Putamen (tissue), 1 donor: Measurements from ENCODE around the gene CNNM3.
A peak's percentile ranks its signal among the peaks of the same experiment; 100 is the strongest.

ENCODE experiments used
- DNase-seq: peaks from one replicate; pipeline ENCODE4 v3.0.0-alpha.2; 2016; ENCODE audit warnings: low spot score

The CNNM3 gene

DNA sequence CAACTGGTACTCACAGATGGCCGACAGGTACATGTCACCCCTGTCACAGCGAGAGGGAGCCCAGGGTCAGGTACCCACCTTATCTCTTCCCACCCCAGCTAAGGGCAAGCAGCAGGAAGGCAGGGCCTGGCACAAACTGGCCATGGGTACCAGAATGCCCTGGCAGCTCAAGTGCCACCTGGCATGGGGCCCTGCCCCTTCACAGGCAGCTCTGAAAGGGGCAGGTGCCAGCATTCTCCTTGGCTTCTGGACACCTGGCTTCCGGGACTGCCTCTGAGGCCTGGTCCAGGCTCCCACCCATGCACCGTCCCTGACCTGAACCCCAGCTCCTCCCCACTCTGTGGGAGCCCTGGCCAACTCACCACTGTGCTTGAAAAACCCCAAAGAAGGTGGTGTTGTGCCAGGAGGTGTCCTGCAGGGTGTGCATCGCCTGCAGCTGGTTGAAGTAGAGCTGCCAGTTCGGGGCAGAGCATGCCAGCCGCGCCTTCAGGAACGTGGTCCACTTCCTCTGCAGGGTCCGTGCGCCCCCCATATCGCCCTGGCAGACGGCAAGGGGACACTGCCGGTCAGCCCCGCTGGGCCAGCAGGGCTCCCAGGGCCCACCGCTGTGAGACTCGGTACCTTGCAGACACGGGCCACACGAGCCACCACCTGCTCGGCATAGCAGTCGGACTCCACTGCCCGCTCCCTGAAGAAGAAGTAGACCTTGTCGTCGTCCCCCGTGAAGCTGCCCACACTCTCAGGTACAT is 48.4 kb downstream of the CNNM3 start:
- no peak for DNase-seq

DNA sequence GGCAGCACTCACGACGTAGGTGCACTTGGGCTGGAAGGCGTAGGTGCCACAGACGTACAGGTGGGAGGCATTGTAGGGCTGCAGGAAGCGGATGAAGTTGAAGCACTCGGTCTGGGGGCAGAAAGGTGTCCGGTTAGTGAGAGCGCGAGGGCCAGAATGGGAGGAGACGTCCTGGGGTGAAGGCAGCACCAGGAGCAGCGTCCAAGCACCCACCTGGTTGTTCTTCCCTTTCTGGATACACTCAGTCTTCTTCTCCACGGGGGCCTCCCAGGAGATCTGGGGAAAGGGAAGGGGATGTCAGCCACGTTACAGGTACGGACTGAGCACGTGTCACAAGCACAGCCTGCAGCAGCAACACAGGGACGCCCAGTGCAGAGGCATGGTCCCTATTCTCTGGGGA is 49.6 kb downstream of the CNNM3 start:
- DNase-seq = no peak

- DNase-seq = no peak
Measured at GRCh38 chr2:96866149-96866548, 50.1 kb downstream of the CNNM3 start.

DNA sequence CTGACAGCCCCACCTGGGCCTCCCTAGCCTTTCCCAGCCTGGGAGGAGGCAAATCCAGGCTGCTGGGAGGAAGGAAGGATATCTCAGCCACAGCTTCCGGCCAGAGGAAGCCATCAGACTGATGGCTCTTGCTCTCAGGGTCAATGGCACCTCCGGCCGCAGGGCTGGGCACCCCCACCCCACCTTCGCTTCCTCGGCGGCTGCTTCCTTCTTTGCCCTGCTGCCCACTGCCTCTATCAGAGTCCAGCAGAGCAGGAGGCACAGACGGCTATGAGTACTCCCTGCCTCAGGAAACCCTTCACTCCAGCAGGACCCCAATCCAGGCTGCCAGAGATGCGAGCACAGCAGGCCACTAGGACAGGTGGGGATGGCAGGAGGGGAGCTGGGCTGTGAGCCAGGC is 50.5 kb downstream of the CNNM3 start:
- DNase-seq = no peak

DNA sequence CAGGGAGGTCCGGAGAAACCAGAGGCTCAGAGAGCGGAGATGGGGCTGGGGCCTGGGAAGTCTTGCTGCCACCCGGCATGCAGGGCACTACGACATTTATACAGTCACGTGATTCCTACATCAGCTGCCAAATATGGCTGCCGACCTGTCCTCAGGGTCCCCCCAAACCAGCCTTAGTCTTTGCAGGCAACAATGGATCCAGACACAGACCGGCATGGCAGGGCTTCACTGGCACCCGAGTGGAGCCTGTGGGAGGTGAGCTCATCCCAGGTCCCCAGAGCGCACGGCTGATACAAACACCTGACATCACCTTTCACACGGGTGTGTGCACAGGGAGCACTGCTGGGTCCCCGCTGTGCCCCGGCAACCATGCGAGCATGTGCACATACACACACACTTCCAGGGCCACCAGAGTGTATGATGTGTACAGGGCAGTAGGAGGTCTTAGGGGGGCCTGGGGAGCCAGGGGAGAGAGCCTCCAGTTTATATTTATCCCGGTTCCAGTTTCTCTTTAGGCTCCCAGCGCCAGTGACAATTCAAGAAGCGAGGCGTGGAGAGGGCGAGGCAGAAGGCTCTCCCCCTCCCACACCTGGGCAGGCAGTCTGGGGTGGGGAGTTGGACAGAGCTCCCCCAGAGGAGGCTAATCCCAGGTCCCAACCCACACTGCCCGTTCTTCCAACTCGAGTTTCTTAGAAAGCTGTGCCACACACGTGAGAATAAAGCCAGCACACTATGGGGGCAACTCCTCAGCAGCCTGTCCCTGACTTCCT is 51.1 kb downstream of the CNNM3 start:
- DNase-seq = no peak

GRCh38 chr2:96867756-96868554 is 51.9 kb downstream of the CNNM3 start:
- no peak for DNase-seq

DNA sequence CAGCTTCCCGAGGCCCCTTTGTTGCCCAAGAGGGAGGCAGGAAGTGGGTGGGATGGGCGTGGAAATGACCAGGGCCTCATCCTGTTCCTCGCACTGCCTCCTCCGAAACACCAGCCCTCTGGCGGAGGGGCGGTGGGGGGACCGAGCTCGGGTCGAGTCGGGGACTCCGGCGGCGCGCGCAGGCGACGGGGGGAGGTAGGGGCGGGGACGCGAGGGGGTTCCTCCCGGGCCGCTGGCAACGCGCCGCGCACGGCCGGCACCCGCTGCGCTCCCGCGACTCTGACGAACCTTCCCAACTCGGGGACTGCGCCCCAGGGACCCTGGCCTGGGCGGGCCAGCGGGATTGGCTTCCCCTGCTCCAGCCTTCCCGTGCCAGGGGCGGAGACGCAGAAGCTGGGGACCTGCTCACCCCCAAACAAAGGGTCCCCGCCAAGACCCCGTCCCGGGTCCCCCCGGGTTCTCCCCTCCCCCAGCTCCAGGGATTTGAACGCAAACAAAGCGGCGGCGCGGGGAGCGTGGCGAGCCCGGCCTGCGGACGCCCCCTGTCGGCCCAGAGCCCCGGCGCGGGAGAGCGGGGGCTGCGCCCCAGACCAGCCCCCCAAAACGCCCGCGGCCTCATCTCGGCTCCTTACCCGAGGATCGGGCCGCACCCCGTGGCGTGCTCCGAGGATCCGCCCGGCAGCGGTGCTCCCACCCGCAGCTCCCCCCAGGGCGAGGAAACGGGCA is 52.6 kb downstream of the CNNM3 start:
- peak; percentile 78 for DNase-seq

GRCh38 chr2:96869281-96869821 is 53.3 kb downstream of the CNNM3 start:
- DNase-seq = peak; percentile 64

- peak; percentile 83 for DNase-seq
Measured at GRCh38 chr2:96869822-96870625, 54.0 kb downstream of the CNNM3 start, which contains the start of gene SEMA4C. TSS of gene SEMA4C (minus strand) at chr2:96870080. CDS start at chr2:96867886, 2,194 bp downstream.

- DNase-seq = peak; percentile 80
Measured at GRCh38 chr2:96870626-96871255, 54.7 kb downstream of the CNNM3 start.

DNA sequence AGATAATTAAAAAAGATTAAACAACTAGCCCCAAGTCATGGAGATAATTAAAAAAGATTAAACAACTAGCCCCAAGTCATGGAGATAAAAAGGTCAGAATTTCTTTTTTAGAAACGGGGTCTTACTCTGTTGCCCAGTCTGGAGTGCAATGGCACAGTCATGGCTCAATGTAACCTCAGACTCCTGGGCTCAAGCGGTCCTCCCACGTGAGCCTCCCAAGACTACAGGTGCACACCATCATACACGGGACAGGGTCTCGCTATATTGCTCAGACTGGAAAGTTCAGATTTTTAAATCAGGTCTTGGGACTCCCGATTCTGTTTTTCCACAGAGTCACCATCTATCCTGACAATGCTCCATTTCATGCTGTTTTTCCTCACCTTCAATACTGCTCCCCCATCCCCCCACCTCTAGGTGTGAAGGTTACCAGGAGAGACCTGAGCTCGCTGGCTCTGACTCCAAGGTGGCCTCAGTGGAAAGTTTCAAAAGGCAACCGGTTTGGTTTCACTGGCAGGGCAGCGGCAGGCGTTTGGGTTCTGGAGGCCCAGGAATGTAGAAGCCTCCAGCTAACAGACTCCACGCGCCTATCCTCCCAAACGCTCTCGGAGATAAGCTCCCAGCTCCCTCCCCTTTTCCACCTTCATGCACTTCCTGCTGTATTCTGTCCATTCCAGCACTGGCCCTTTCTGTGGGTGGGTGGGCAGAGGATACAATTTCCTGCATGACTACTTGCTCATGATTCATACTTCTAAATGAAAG is 56.7 kb downstream of the CNNM3 start:
- no peak for DNase-seq

- DNase-seq = peak; percentile 42
Measured at GRCh38 chr2:96873651-96874096, 57.6 kb downstream of the CNNM3 start.

GRCh38 chr2:96874198-96874831 is 58.2 kb downstream of the CNNM3 start:
- DNase-seq = no peak

GRCh38 chr2:96875498-96876268 is 59.6 kb downstream of the CNNM3 start:
- DNase-seq = no peak

DNA sequence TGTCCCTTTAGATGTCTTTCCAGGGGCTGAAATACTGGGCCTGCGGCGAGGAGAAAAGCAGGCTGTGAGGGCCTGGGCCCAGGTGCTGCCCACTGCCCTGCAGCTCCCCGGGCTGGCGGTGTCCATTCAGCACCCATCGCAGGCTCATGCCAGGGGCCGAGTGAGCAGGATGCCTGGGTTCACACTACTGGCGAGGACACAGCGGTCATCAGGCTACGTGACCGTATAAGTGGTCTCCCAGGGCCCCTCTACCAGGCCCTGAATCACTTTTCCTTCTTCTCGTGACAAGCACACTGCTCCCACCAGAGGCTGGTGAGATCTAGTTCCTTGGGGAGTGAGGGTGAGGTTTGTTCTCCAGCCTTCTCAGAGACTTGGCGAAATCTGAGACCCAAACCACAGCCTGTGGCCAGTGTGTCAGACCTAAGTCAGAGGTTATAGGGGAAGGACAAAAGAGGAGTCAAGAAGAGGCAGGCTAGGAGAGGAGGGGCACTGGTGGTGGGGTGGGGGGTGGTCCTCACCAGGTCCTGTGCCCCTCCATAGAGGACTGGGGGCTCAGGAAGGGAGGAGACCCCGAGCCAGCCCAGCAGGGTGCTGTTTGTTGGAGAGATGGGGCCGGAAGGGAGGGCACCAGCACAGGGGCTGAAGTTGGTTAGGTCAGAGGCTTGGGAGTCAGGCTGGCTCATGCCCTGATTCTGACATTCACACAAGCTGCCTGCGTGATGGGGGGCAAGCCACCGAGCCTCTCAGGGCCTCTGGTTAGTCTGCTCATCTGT is 60.4 kb downstream of the CNNM3 start:
- no peak for DNase-seq

GRCh38 chr2:96877042-96877451 is 61.0 kb downstream of the CNNM3 start:
- no peak for DNase-seq

GRCh38 chr2:96877631-96878092 is 61.6 kb downstream of the CNNM3 start:
- DNase-seq = no peak
